Endothelial cell (in vitro differentiated cells): Measurements from ENCODE around the gene ZFP1. TPM values are rescaled to one million over a fixed set of nuclear protein-coding genes. Genes with fewer than 3 reads are reported as not detected.

Experiments
- DNase-seq: peaks from one replicate; pipeline ENCODE4 v3.0.0; 2021; ENCODE audit warnings: low spot score
- H3K27ac Mint-ChIP-seq: one replicate; pipeline ENCODE4 v1.8.0; 2021; ENCODE audit warnings: mixed read lengths, inconsistent platforms; ENCODE audit not compliant: unreplicated experiment
- H3K27me3 Mint-ChIP-seq: one replicate; pipeline ENCODE4 v1.8.0; 2021; ENCODE audit warnings: mild to moderate bottlenecking, moderate library complexity, mixed read lengths, inconsistent platforms; ENCODE audit not compliant: unreplicated experiment
- H3K36me3 Mint-ChIP-seq: one replicate; pipeline ENCODE4 v1.8.0; 2021; ENCODE audit warnings: mild to moderate bottlenecking, low read depth, mixed read lengths, inconsistent platforms; ENCODE audit not compliant: unreplicated experiment
- H3K4me1 Mint-ChIP-seq: one replicate; pipeline ENCODE4 v1.8.0; 2021; ENCODE audit warnings: mild to moderate bottlenecking, mixed read lengths, inconsistent platforms; ENCODE audit not compliant: unreplicated experiment
- H3K4me3 Mint-ChIP-seq: one replicate; pipeline ENCODE4 v1.8.0; 2021; ENCODE audit warnings: mild to moderate bottlenecking, mixed read lengths, inconsistent platforms; ENCODE audit not compliant: unreplicated experiment
- H3K9me3 Mint-ChIP-seq: one replicate; pipeline ENCODE4 v1.8.0; 2021; ENCODE audit warnings: mixed read lengths, inconsistent platforms; ENCODE audit not compliant: unreplicated experiment
- CTCF ChIP-seq: fragments of 200-600 bp; sonication (generic); IDR thresholded peaks from one replicate; pipeline ENCODE4 v1.5.0; 2021; ENCODE audit warnings: antibody characterized with exemption; ENCODE audit not compliant: unreplicated experiment
- total RNA-seq: library from RNA; stranded (reverse); fragmentation: NEBNext Ultra II Directional; extraction: Animal tissue kit (Norgen Biotek cat#: 25700); gene quantifications from one replicate; pipeline ENCODE4 v1.2.1, GENCODE V29; 2021; ENCODE audit not compliant: unreplicated experiment

ZFP1 gene
- total RNA-seq, 1 donor from 2014 or later = 12.0 TPM

GRCh38 chr16:75219838-75220237 is 71.5 kb downstream of the ZFP1 start:
- Mint-ChIP-seq H3K4me3 (no peak overlapping the region), H3K27ac (no peak overlapping the region), H3K4me1 (peaks cover 4% of the 10 kb centered on the region), H3K9me3 (no peaks in the 10 kb centered on the region), H3K27me3 (peaks cover 21% of the 10 kb centered on the region), H3K36me3 (no peaks in the 10 kb centered on the region)
- no peak for TF ChIP-seq CTCF
- no peak for DNase-seq

Other genes starting within 250 kb of the ZFP1 start
- 107 TPM for gene WDR59, start 163.4 kb upstream of the ZFP1 start, total RNA-seq
- gene ZNRF1, start 149.5 kb upstream of the ZFP1 start, total RNA-seq = 115 TPM
- 0.36 TPM for gene LDHD, start 31.7 kb upstream of the ZFP1 start, total RNA-seq
- not detected for gene CTRB2, start 58.6 kb downstream of the ZFP1 start, total RNA-seq
- gene CTRB1, start 70.5 kb downstream of the ZFP1 start, total RNA-seq = not detected
- 182 TPM for gene BCAR1, start 103.1 kb downstream of the ZFP1 start, total RNA-seq